Measurements from ENCODE around the gene EPG5. TPM values are rescaled to one million over a fixed set of nuclear protein-coding genes. Genes with fewer than 3 reads are reported as not detected.

EPG5 gene
- total and polyA plus RNA-seq, 12 donors, result 6.5 to 26.3 (median 20.4) TPM

- H3K36me3 ChIP-seq, result peaks cover 0 to 100% (median 46%) of the 10 kb centered on the region in 9 donors
- DNase-seq (no peak), ATAC-seq (no peak)
- H3K4me3 ChIP-seq, result no peak overlapping the region
- 98 to 99% methylated on average over 3 of the region's 3 CpGs for WGBS, 2 donors
- intact Hi-C loops (cut with DNase I), result loop anchor here in 1 of 10 donors (10.0 kb wide), 1 partner anchor 145 kb away; no protein-coding TSS in a partner anchor
- no peaks in the 10 kb centered on the region for H3K4me1 ChIP-seq
- no peak overlapping the region for H3K27ac ChIP-seq
- TF ChIP-seq, protein P1, sequence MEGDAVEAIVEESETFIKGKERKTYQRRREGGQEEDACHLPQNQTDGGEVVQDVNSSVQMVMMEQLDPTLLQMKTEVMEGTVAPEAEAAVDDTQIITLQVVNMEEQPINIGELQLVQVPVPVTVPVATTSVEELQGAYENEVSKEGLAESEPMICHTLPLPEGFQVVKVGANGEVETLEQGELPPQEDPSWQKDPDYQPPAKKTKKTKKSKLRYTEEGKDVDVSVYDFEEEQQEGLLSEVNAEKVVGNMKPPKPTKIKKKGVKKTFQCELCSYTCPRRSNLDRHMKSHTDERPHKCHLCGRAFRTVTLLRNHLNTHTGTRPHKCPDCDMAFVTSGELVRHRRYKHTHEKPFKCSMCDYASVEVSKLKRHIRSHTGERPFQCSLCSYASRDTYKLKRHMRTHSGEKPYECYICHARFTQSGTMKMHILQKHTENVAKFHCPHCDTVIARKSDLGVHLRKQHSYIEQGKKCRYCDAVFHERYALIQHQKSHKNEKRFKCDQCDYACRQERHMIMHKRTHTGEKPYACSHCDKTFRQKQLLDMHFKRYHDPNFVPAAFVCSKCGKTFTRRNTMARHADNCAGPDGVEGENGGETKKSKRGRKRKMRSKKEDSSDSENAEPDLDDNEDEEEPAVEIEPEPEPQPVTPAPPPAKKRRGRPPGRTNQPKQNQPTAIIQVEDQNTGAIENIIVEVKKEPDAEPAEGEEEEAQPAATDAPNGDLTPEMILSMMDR (IDR thresholded peaks at IDR 0.05), result no peak
- H3K9me3 ChIP-seq, result no peaks in the 10 kb centered on the region
- H3K27me3 ChIP-seq, result no peaks in the 10 kb centered on the region
Observed at GRCh38 chr18:45859334-45859733, 107.8 kb downstream of the EPG5 start.

- H3K9me3 ChIP-seq, result no peaks in the 10 kb centered on the region
- intact Hi-C loops (cut with DNase I), result loop anchor here in 1 of 10 donors (10.0 kb wide), 1 partner anchor 142 kb away; no protein-coding TSS in a partner anchor
- H3K27me3 ChIP-seq, result no peaks in the 10 kb centered on the region
- WGBS, 2 donors, result 80 to 89% methylated on average over 4 of the region's 4 CpGs
- no peak overlapping the region for H3K27ac ChIP-seq
- TF ChIP-seq, protein P1 (IDR thresholded peaks at IDR 0.05), result no peak
- H3K4me3 ChIP-seq, result no peak overlapping the region
- ATAC-seq (no peak), DNase-seq (no peak)
- peaks cover 0 to 5% (median 2%) of the 10 kb centered on the region in 9 donors for H3K4me1 ChIP-seq
- H3K36me3 ChIP-seq, result peaks cover 0 to 100% (median 27%) of the 10 kb centered on the region in 9 donors
Observed at GRCh38 chr18:45856531-45856930, 110.6 kb downstream of the EPG5 start.

- intact Hi-C loops (cut with DNase I), result loop anchor here in 1 of 10 donors (10.0 kb wide), 1 partner anchor 139 kb away; no protein-coding TSS in a partner anchor
- ATAC-seq (no peak), DNase-seq (no peak)
- Histone ChIP-seq H3K27ac (no peak overlapping the region), H3K4me3 (no peak overlapping the region), H3K27me3 (no peaks in the 10 kb centered on the region), H3K36me3 (peaks cover 0 to 96% (median 27%) of the 10 kb centered on the region in 9 donors), H3K9me3 (no peaks in the 10 kb centered on the region), H3K4me1 (peaks cover 0 to 13% (median 3%) of the 10 kb centered on the region in 9 donors)
- TF ChIP-seq, protein P1 (IDR thresholded peaks at IDR 0.05), result no peak
- 94 to 98% methylated on average over 2 of the region's 2 CpGs for WGBS, 2 donors
Observed at GRCh38 chr18:45854036-45854586, 113.0 kb downstream of the EPG5 start.

- H3K4me1 ChIP-seq, result peaks cover 0 to 13% (median 3%) of the 10 kb centered on the region in 9 donors
- intact Hi-C loops (cut with DNase I), result loop anchor here in 1 of 10 donors (10.0 kb wide), 1 partner anchor 138 kb away; no protein-coding TSS in a partner anchor
- TF ChIP-seq, protein P1 (IDR thresholded peaks at IDR 0.05), result no peak
- H3K36me3 ChIP-seq, result peaks cover 0 to 89% (median 15%) of the 10 kb centered on the region in 9 donors
- no peak for DNase-seq
- 86 to 96% methylated on average over 5 of the region's 5 CpGs for WGBS, 2 donors
- no peak overlapping the region for H3K4me3 ChIP-seq
- ATAC-seq, result no peak
- no peaks in the 10 kb centered on the region for H3K9me3 ChIP-seq
- H3K27me3 ChIP-seq, result no peaks in the 10 kb centered on the region
- no peak overlapping the region for H3K27ac ChIP-seq
Observed at GRCh38 chr18:45852631-45853030, 114.5 kb downstream of the EPG5 start.

All from heart right ventricle (tissue), 16 donors.